ENCODE data around the gene SSH2.
"Not testable (repeated sequence)": the region's sequence is repeated elsewhere in the genome, so short reads cannot be mapped to it uniquely, and the experiment has no call there.

Gene SSH2

GRCh38 chr17:29833801-29834200, 96.2 kb downstream of the SSH2 start:
- DNase-seq: no peak

DNA sequence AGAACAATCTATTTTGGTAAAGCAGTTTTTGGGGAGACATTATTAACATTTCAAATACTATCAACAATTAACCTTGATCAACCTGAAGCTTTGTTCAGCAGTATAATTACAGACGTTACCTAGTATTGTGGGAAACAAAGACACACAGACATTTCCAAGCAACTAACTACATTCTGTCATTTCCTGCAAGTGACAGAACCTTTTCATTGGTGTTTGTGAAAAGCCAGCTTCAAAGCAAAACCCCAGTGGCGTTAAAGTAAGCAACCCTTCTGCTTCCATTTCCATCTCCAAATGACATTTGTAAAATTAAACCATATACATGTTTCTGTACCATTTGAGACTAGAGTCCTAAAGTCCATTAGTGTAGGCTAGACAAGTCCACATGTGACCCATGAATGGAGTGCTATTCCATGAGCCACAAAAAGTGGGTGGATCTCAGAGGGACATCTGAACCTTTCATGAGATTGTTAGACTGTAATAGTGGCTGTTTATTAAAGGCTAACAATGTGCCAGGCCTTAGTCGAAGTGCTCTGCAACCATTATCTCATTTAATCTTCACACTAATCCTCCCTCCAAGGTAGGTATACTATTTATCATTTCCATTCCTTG, 101.2 kb downstream of the SSH2 start:
- peak; percentile 22 for DNase-seq

GRCh38 chr17:29827179-29827578, 102.8 kb downstream of the SSH2 start:
- no peak for DNase-seq

DNA sequence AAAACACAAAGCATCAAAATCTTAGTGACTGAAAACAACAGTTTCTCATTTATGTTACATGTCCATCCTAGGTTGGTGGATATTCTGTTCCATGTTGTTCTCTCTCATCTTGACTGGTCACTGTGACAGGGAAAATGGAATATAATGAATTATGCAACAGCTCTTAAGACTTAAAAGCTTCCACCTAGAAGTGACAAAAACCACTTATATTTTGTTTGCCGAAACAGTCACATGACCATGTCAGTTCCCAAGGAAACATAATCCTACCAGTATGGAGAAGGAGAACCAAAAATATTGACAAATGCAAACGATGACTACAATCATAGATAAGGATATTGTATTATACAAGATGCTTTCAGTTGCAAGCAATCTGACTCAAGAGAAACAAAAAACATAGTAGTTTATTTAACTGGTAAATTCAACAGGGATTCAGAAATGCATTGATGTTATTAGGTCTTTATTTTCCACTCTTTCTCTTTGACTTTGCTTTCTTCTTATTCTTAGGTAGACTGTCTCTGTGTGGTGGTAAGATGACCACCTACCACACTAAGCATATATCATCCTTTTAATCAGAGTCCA, 103.8 kb downstream of the SSH2 start:
- DNase-seq: no peak

- DNase-seq: no peak
Measured at GRCh38 chr17:29825604-29826003, 104.4 kb downstream of the SSH2 start.

- DNase-seq: no peak
Measured at GRCh38 chr17:29821897-29822296, 108.1 kb downstream of the SSH2 start.

DNA sequence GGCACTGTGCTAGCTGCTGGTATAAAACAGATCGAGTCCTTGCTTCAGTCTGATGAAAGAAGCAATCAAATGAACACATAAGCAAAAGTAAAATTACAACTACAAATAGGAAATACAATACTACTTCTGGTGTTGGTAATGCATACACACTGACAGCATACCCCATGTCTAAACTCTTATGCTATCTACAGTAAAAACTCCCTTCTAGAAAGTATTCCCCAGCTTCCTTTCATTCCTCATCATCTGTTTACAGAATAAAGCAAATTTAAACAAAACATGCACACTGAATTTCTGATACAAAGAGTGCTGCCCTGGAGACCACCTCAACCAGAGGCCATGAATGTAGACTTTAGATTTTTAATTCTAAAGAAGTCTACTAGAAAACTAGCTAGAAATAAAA, 109.6 kb downstream of the SSH2 start:
- no peak for DNase-seq

DNA sequence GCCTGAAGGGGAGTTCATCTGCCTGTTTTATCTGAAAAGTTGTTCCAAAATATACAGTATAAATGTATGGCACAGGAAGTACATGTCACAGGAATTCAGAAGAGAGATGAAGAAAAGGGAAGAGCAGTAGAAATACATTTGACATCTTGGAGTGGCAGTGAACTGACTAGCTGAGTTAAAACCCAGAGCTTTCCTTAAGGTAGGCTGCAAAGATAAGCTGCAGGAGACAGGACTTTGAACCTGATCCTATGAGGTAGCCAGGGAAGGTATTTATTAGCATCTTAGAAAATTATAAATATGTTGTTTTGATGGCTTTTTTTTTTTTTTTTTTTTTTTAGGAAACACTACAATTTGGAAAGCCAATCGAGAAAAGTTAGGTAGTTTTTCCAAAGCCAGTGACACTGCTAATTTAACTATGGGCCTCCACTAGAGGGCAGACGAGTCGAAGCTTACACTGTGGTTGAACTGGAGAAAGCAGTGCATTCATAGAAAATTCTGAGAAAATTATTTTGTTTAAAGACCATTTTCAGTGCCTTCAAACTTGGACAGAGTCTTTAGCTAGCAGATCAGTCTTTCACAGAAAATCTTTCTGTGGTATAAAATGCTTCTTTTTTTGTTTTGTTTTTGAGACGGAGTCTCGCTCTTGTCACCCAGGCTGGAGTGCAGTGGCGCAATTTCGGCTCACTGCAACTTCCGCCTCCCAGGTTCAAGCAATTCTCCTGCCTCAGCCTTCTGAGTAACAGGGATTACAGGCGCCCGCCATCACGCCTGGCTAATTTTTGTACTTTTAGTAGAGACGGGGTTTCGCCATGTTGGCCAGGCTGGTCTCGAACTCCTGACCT, 122.3 kb downstream of the SSH2 start:
- DNase-seq: peak; percentile 78

- DNase-seq: no peak
Measured at GRCh38 chr17:29802246-29802645, 127.8 kb downstream of the SSH2 start.

DNA sequence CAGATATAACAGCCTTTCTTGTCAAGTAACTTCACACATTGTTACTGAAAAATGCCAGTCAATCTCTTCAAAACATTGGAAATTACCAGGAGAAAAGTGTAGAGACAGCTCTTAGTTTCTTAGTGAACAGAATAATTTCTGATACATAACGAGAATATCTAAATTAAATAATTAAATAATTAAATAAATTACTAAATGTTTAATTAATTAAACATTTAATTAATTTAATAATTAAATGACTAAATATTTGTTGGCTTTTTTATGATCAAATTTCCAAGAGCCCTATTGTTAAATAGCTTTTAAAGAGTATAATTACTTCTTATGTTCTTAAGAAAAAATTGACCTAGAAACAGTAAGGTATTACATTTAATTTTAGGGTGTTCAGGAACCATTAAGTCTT, 129.6 kb downstream of the SSH2 start:
- DNase-seq: no peak

DNA sequence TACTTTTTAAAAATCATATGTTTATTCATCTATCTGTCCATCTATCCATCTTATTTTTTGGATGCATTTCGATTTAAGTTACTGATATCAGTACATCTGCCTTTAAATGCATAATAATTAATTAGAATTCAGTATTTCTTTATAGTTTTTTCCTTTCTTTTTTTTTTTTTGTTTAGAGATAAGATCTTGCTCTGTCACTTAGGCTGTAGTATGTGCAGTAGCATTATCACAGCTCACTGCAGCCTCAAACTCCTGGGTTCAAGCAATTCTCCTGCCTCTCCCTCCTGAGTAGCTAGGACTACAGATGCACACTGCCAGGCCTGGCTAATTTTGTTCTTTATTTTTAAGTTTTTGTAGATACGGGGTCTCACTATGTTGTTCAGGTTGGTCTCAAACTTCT, 133.4 kb downstream of the SSH2 start:
- DNase-seq: no peak

GRCh38 chr17:29793501-29793900, 136.5 kb downstream of the SSH2 start:
- no peak for DNase-seq

- no peak for DNase-seq
Measured at GRCh38 chr17:29791336-29792080, 138.5 kb downstream of the SSH2 start.

DNA sequence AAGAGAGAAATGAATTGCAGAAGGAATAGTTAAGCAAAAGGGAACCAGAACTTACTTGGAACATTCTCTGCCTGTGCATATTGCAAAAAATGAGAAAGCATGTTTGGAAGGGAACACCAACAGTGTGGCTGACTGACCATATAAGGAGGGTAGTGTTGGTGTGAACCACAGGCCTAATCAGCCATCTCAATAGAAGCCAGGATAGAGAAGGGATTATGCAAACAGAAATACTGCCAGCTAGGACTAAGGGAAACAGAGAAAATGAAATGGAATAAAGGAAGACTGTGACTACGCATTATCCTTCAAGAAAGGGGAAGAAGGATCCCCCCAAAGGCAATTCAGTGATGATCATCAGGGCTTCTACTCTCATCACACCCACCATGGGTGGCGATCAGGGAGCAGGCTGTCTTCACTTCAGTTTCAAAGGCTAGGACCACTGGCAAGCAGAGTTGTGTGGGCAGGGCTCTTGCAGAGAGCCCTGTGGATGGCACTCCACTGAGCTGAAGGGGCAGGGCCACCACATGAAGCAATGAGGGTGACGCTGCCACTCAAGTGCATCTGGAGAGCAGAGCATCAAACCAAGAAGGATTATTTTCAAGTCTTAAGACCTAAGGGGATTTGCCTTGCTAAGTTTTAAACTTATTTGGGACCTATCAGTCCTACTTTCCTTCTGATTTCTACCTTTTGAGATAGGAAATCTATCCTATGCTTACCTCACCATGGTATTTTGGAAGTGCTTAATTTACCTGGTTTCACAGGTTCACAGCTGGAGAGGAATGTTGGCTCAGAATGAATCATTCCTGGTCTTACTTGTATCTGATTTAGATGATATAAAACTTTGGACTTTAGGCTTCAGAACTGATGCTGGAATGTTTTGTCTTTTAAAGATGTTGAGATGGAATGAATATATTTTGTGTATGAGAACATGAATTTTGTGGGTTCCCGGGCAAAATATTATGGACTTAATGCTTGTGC, 140.5 kb downstream of the SSH2 start:
- no peak for DNase-seq

- DNase-seq: no peak
Measured at GRCh38 chr17:29787995-29788394, 142.0 kb downstream of the SSH2 start.

DNA sequence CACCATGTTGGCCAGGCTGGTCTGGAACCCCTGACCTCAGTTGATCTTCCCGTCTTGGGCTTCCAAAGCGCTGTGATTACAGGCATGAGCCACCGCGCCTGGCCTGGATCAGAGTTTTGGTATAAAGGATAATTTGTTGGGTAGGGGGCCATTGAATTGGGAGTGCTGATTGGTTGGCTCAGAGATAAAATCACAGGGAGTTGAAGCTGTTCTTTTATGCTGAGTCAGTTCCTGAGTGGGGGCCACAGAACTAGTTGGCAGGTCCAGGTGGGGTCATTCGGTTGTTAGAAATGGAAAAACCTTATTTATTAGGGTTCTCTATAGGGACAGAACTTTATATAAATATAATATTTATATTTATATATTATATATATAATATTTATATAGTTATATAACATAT, 147.1 kb downstream of the SSH2 start:
- no peak for DNase-seq

- not testable (repeated sequence) for DNase-seq
Measured at GRCh38 chr17:29779812-29780190, 150.2 kb downstream of the SSH2 start.

GRCh38 chr17:29778956-29779811, 150.8 kb downstream of the SSH2 start:
- peak; percentile 83 for DNase-seq

DNA sequence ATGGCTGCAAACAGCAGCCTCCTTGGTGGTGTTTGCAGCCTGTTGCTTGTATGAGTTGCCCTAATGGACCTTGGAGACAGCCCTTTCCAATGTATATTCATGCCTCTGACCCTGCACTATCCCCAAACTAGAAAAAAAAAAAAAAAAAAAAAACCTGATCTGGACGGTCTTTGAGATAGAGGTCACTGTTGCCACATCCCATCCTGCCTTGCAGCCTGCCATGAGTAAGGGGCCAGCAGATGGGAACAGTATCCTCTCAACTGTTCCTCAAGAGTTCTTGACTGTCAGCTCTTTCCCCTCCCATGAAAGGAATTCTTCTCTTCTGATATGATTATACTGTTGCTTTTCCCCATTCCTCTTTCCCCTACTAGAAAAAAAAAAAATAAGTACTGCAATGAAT, 152.4 kb downstream of the SSH2 start:
- no peak for DNase-seq

DNA sequence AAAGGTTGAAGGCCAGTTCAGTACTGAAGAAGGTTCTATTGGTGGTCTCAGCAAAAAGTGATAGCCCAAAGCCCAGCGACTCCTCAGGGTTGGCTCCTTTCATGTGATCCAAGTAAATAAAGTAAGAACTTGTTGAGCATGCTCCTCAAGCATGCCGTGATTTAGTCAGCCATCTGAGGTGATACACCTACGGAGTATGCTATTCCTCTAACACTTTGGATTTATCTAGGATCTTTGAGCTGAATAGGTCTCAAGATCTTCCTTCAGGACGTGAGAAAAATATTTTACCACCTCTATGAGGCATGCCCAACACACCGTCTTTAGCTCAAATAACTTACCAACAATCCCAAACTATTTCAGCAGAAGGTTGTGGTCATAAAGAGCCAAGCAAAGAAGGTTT, 154.0 kb downstream of the SSH2 start:
- no peak for DNase-seq

DNA sequence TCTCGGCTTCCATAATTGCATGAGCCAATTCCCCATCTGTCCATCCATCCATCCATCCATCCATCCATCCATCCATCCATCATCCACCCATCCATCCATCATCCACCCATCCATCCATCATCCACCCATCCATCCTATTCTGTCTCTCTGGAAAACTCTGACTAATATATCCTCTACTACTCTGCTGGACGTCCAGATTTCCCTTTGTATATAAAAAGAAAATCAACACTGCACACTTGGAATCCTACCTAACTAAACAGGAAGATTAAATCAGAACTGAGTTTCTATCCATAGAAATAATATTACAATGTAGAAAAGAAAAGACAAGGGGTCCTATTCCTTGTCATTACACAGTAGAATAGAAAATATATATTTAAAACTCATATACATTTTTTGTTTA, 157.0 kb downstream of the SSH2 start:
- no peak for DNase-seq

All from CD4-positive, alpha-beta T cell treated with Interleukin-10 for 1 hour (primary cell).